Activated T-cell treated with anti-CD3 and anti-CD28 coated beads, Interleukin-2, amount 50 U/mL, for 48 hours (primary cell): ENCODE data around the gene MED13L.
A peak's percentile ranks its signal among the peaks of the same experiment; 100 is the strongest.

Experiments used
- DNase-seq, 2 experiments: peaks; one replicate each; pipeline ENCODE4 v3.0.0-alpha.2; 2020

Gene MED13L

GRCh38 chr12:116277467-116278278 lies at the start of gene MED13L:
TSS of gene MED13L (minus strand) at chr12:116277693. CDS start at chr12:116277131, 562 bp downstream.
- DNase-seq: peak; percentile 89 to 92

- DNase-seq: no peak
These were observed 47.8 kb upstream of the MED13L start for GRCh38 chr12:116325336-116325664.

GRCh38 chr12:116324654-116325335 lies 47.3 kb upstream of the MED13L start:
- DNase-seq: no peak

- no peak for DNase-seq
These were observed 46.2 kb upstream of the MED13L start for GRCh38 chr12:116323406-116324386.

- no peak for DNase-seq
These were observed 44.4 kb upstream of the MED13L start for GRCh38 chr12:116321913-116322312.

GRCh38 chr12:116320791-116321217 lies 43.3 kb upstream of the MED13L start:
- DNase-seq: no peak

- peak; percentile 45 to 55 for DNase-seq
These were observed 42.6 kb upstream of the MED13L start for GRCh38 chr12:116319898-116320621.

- DNase-seq: no peak
These were observed 41.9 kb upstream of the MED13L start for GRCh38 chr12:116319233-116319897.

GRCh38 chr12:116318576-116319232 lies 41.2 kb upstream of the MED13L start:
- no peak for DNase-seq

GRCh38 chr12:116317986-116318575 lies 40.6 kb upstream of the MED13L start:
- DNase-seq: no peak

GRCh38 chr12:116317139-116317538 lies 39.6 kb upstream of the MED13L start:
- DNase-seq: no peak

- no peak for DNase-seq
These were observed 37.0 kb upstream of the MED13L start for GRCh38 chr12:116314477-116314876.

GRCh38 chr12:116313194-116313927 lies 35.9 kb upstream of the MED13L start:
- DNase-seq: no peak

GRCh38 chr12:116310082-116310481 lies 32.6 kb upstream of the MED13L start:
- DNase-seq: no peak

- DNase-seq: no peak
These were observed 31.9 kb upstream of the MED13L start for GRCh38 chr12:116309343-116309742.

GRCh38 chr12:116308647-116309046 lies 31.2 kb upstream of the MED13L start:
- DNase-seq: no peak

- no peak for DNase-seq
These were observed 29.5 kb upstream of the MED13L start for GRCh38 chr12:116306968-116307367.

- DNase-seq: no peak
These were observed 29.0 kb upstream of the MED13L start for GRCh38 chr12:116306506-116306905.

- no peak for DNase-seq
These were observed 27.1 kb upstream of the MED13L start for GRCh38 chr12:116304621-116305020.

- DNase-seq: no peak
These were observed 26.4 kb upstream of the MED13L start for GRCh38 chr12:116303929-116304328.
